HEK293T (cell line): ENCODE results near the gene UBL3.

Source experiments
- ARNT ChIP-seq: fragments of 450-650 bp; IDR thresholded peaks from 2 replicates; pipeline ENCODE4 v1.6.1; 2017; ENCODE audit warnings: mild to moderate bottlenecking
- BHLHE40 ChIP-seq: fragments of 450-650 bp; IDR thresholded peaks from 2 replicates; pipeline ENCODE4 v1.6.1; 2016; ENCODE audit warnings: mild to moderate bottlenecking, moderate library complexity, borderline replicate concordance
- ELF4 ChIP-seq: fragments of 450-650 bp; IDR thresholded peaks from 2 replicates; pipeline ENCODE4 v1.6.1; 2017; ENCODE audit warnings: antibody characterized with exemption
- FOXA1 ChIP-seq: fragments of 450-650 bp; IDR thresholded peaks from 2 replicates; pipeline ENCODE4 v1.6.1; 2016; ENCODE audit warnings: mild to moderate bottlenecking
- FOXK2 ChIP-seq: fragments of 450-650 bp; IDR thresholded peaks from 2 replicates; pipeline ENCODE4 v1.6.1; 2016; ENCODE audit warnings: mild to moderate bottlenecking
- FOXM1 ChIP-seq: fragments of 450-650 bp; IDR thresholded peaks from 2 replicates; pipeline ENCODE4 v1.6.1; 2017; ENCODE audit warnings: mild to moderate bottlenecking, borderline replicate concordance
- HDGF ChIP-seq: fragments of 450-650 bp; IDR thresholded peaks from 2 replicates; pipeline ENCODE4 v1.6.1; 2017; ENCODE audit warnings: antibody characterized with exemption, borderline replicate concordance
- LEF1 ChIP-seq: fragments of 450-650 bp; IDR thresholded peaks from 2 replicates; pipeline ENCODE4 v1.6.1; 2017; ENCODE audit warnings: mild to moderate bottlenecking, borderline replicate concordance
- SP1 ChIP-seq: fragments of 450-650 bp; IDR thresholded peaks from 2 replicates; pipeline ENCODE4 v1.6.1; 2017
- SUZ12 ChIP-seq: fragments of 450-650 bp; IDR thresholded peaks from 2 replicates; pipeline ENCODE4 v1.6.1; 2016; ENCODE audit warnings: mild to moderate bottlenecking
- TARDBP ChIP-seq: fragments of 450-650 bp; IDR thresholded peaks from 2 replicates; pipeline ENCODE4 v1.6.1; 2016
- ZNF384 ChIP-seq: fragments of 450-650 bp; IDR thresholded peaks from 2 replicates; pipeline ENCODE4 v1.6.1; 2016
- TF ChIP-seq, protein P1 (sequence below): fragments of 450-650 bp; IDR thresholded peaks from 2 replicates; pipeline ENCODE4 v1.6.1; 2016

DNA sequence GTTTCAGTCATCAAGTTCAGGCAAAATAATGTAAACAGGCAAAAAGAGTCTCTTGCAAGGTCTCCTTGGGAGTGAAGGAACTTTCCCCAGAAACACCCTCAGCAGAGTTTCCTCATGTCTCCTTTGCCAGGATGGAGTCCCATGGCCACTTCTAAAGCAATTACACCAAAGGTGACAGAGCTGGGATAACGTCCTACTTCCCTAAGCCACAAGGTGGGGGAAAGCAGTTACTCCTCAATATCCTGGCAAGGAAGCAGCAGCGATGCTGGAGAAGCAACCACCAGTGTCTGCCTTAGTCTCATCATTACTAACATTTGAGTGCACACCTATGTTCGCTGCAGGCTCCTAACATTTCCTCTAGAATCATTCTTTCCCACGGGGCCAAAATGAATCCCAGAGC lies 88.6 kb downstream of the UBL3 start:
- TF ChIP-seq FOXK2: no peak
- no peak for TF ChIP-seq SUZ12
- no peak for TF ChIP-seq HDGF
- TF ChIP-seq BHLHE40: no peak
- TF ChIP-seq, protein P1, sequence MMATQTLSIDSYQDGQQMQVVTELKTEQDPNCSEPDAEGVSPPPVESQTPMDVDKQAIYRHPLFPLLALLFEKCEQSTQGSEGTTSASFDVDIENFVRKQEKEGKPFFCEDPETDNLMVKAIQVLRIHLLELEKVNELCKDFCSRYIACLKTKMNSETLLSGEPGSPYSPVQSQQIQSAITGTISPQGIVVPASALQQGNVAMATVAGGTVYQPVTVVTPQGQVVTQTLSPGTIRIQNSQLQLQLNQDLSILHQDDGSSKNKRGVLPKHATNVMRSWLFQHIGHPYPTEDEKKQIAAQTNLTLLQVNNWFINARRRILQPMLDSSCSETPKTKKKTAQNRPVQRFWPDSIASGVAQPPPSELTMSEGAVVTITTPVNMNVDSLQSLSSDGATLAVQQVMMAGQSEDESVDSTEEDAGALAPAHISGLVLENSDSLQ: no peak
- TF ChIP-seq SP1: no peak
- no peak for TF ChIP-seq TARDBP
- TF ChIP-seq FOXM1: no peak
- no peak for TF ChIP-seq LEF1
- no peak for TF ChIP-seq ELF4
- no peak for TF ChIP-seq ZNF384
- TF ChIP-seq ARNT: no peak
- TF ChIP-seq FOXA1: no peak
